HG02763 (cell line): ENCODE results near the gene TRIOBP.
"Not testable (repeated sequence)": the region's sequence is repeated elsewhere in the genome, so short reads cannot be mapped to it uniquely, and the experiment has no call there.

Experiments
- ATAC-seq: cut with Tn5 transposase; IDR thresholded peaks from one replicate; pipeline ENCODE4 v1.9.1; 2021; ENCODE audit warnings: mild to moderate bottlenecking, moderate library complexity; ENCODE audit not compliant: unreplicated experiment

TRIOBP gene

GRCh38 chr22:37771702-37772427 is 75.0 kb downstream of the TRIOBP start:
- no peak for ATAC-seq

- ATAC-seq: no peak
These were observed 77.9 kb downstream of the TRIOBP start for GRCh38 chr22:37774728-37775127.

- no peak for ATAC-seq
These were observed 79.2 kb downstream of the TRIOBP start for GRCh38 chr22:37775785-37776638.

GRCh38 chr22:37776639-37777005 is 79.8 kb downstream of the TRIOBP start:
- no peak for ATAC-seq

GRCh38 chr22:37777122-37777687 is 80.4 kb downstream of the TRIOBP start:
- ATAC-seq: no peak

GRCh38 chr22:37778370-37779009 is 81.6 kb downstream of the TRIOBP start:
- no peak for ATAC-seq

GRCh38 chr22:37781434-37782059 is 84.7 kb downstream of the TRIOBP start:
- no peak for ATAC-seq

GRCh38 chr22:37782340-37783168 is 85.7 kb downstream of the TRIOBP start:
- no peak for ATAC-seq

GRCh38 chr22:37784829-37785495 is 88.1 kb downstream of the TRIOBP start:
- ATAC-seq: no peak

GRCh38 chr22:37790234-37790633 is 93.4 kb downstream of the TRIOBP start:
- no peak for ATAC-seq

GRCh38 chr22:37792494-37792893 is 95.6 kb downstream of the TRIOBP start:
- ATAC-seq: no peak

GRCh38 chr22:37794376-37794775 is 97.5 kb downstream of the TRIOBP start:
- ATAC-seq: no peak

- no peak for ATAC-seq
These were observed 99.2 kb downstream of the TRIOBP start for GRCh38 chr22:37796079-37796478.

GRCh38 chr22:37797259-37797658 is 100.4 kb downstream of the TRIOBP start:
- not testable (repeated sequence) for ATAC-seq

GRCh38 chr22:37797874-37798500 is 101.1 kb downstream of the TRIOBP start:
- no peak for ATAC-seq

GRCh38 chr22:37799979-37800378 is 103.1 kb downstream of the TRIOBP start:
- not testable (repeated sequence) for ATAC-seq

- ATAC-seq: no peak
These were observed 105.1 kb downstream of the TRIOBP start for GRCh38 chr22:37801946-37802309.

- no peak for ATAC-seq
These were observed 105.7 kb downstream of the TRIOBP start for GRCh38 chr22:37802310-37803194.
